ENCODE data around the gene ETV7.

DNA sequence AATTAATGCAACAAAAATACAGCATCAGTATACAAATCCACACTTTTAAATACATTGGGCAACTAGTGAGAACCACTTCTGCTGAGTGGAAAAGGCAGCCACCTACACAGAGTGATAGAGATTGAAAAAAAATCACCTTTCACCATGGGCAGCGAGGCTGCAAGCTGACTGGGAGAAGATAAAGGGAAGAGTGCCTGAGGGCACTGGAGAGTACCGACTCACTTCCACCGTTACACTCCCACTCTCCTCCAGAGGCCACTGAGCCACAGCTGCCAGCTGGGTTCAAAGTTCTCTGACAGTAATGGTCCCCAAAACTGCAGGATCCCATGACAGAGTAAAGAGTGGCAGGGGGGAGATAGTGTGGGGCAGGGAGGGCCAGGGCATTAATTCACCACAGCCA lies 31.1 kb upstream of the ETV7 start:
- TF ChIP-seq TAF1 (IDR thresholded peaks at IDR 0.05; ENCODE audit: low read depth) (no peak), EP300 (IDR thresholded peaks at IDR 0.05; ENCODE audit: borderline replicate concordance) (no peak), CEBPB (IDR thresholded peaks at IDR 0.05) (no peak)
